ENCODE measurements around the gene AURKAIP1. TPM values are rescaled to one million over a fixed set of nuclear protein-coding genes. Genes with fewer than 3 reads are reported as not detected.

AURKAIP1 gene
- total and polyA plus RNA-seq, 9 of the 15 experiments (the other 6 are each of a cell fraction or from before 2014, with no cell fraction given), result 7.8 to 478 (median 92.0) TPM

- TF ChIP-seq ZNF41 (CRISPR knock-in tag; conservative IDR thresholded peaks at IDR 0.05) (no peak), POLR2G (IDR thresholded peaks at IDR 0.05; ENCODE audit: low read depth, low read length) (peak; percentile 27; the same call in 1 of the 2 replicates), MYBL2 (IDR thresholded peaks at IDR 0.05; ENCODE audit: low read depth) (no peak), MYBL2 (CRISPR knock-in tag; IDR thresholded peaks at IDR 0.05; ENCODE audit: borderline replicate concordance) (no peak), ZBTB1 (CRISPR knock-in tag; IDR thresholded peaks at IDR 0.05; ENCODE audit: borderline replicate concordance, low read depth) (no peak), ZEB2 (IDR thresholded peaks at IDR 0.05) (no peak), PCBP2 (IDR thresholded peaks at IDR 0.05; ENCODE audit: low read depth, low read length, poor library complexity, severe bottlenecking) (no peak), TFE3 (CRISPR knock-in tag; IDR thresholded peaks at IDR 0.05) (no peak), POLR2AphosphoS5 (IDR thresholded peaks at IDR 0.05; ENCODE audit: control insufficient read depth, insufficient read depth, low read depth, low read length) (no peak)
- TF ChIP-seq, protein P1, sequence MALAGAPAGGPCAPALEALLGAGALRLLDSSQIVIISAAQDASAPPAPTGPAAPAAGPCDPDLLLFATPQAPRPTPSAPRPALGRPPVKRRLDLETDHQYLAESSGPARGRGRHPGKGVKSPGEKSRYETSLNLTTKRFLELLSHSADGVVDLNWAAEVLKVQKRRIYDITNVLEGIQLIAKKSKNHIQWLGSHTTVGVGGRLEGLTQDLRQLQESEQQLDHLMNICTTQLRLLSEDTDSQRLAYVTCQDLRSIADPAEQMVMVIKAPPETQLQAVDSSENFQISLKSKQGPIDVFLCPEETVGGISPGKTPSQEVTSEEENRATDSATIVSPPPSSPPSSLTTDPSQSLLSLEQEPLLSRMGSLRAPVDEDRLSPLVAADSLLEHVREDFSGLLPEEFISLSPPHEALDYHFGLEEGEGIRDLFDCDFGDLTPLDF (CRISPR knock-in tag; IDR thresholded peaks at IDR 0.05), result no peak
- TF ChIP-seq, protein P2, sequence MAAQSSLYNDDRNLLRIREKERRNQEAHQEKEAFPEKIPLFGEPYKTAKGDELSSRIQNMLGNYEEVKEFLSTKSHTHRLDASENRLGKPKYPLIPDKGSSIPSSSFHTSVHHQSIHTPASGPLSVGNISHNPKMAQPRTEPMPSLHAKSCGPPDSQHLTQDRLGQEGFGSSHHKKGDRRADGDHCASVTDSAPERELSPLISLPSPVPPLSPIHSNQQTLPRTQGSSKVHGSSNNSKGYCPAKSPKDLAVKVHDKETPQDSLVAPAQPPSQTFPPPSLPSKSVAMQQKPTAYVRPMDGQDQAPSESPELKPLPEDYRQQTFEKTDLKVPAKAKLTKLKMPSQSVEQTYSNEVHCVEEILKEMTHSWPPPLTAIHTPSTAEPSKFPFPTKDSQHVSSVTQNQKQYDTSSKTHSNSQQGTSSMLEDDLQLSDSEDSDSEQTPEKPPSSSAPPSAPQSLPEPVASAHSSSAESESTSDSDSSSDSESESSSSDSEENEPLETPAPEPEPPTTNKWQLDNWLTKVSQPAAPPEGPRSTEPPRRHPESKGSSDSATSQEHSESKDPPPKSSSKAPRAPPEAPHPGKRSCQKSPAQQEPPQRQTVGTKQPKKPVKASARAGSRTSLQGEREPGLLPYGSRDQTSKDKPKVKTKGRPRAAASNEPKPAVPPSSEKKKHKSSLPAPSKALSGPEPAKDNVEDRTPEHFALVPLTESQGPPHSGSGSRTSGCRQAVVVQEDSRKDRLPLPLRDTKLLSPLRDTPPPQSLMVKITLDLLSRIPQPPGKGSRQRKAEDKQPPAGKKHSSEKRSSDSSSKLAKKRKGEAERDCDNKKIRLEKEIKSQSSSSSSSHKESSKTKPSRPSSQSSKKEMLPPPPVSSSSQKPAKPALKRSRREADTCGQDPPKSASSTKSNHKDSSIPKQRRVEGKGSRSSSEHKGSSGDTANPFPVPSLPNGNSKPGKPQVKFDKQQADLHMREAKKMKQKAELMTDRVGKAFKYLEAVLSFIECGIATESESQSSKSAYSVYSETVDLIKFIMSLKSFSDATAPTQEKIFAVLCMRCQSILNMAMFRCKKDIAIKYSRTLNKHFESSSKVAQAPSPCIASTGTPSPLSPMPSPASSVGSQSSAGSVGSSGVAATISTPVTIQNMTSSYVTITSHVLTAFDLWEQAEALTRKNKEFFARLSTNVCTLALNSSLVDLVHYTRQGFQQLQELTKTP (IDR thresholded peaks at IDR 0.05; ENCODE audit: low read depth in 1 of 2, partially characterized antibody in 2 of 2), result no peak
- TF ChIP-seq, protein P3, sequence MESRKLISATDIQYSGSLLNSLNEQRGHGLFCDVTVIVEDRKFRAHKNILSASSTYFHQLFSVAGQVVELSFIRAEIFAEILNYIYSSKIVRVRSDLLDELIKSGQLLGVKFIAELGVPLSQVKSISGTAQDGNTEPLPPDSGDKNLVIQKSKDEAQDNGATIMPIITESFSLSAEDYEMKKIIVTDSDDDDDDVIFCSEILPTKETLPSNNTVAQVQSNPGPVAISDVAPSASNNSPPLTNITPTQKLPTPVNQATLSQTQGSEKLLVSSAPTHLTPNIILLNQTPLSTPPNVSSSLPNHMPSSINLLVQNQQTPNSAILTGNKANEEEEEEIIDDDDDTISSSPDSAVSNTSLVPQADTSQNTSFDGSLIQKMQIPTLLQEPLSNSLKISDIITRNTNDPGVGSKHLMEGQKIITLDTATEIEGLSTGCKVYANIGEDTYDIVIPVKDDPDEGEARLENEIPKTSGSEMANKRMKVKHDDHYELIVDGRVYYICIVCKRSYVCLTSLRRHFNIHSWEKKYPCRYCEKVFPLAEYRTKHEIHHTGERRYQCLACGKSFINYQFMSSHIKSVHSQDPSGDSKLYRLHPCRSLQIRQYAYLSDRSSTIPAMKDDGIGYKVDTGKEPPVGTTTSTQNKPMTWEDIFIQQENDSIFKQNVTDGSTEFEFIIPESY (CRISPR knock-in tag; IDR thresholded peaks at IDR 0.05), result peak; percentile 86
Observed at GRCh38 chr1:1355416-1355815, 19.6 kb downstream of the AURKAIP1 start (continued).

All from K562 (cell line).